Psoas muscle (tissue), 8 donors: ENCODE measurements around the gene SMG6. TPM values are rescaled to one million over a fixed set of nuclear protein-coding genes. Genes with fewer than 3 reads are reported as not detected.
A peak's percentile ranks its signal among the peaks of the same experiment; 100 is the strongest.

Experiments used
- ATAC-seq, 4 donors: fragments of 200-7000 bp; cut with Tn5 transposase; one replicate each; pipeline ENCODE4 v1.9.1; 2020; ENCODE audit warnings: moderate library complexity in 3 of 4, mild to moderate bottlenecking in 2 of 4
- DNase-seq, 2 donors: peaks; one replicate each; pipeline ENCODE4 v3.0.0-alpha.2; 2020
- H3K27ac ChIP-seq: fragments of 200-600 bp; one replicate; pipeline ENCODE4 v1.8.0; 2022
- H3K27me3 ChIP-seq, 3 donors: fragments of 200-600 bp in 1 of 3; one replicate each; pipeline versions ENCODE4 v1.6.1 to v1.8.0; 2013 to 2022; ENCODE audit warnings: low read length in 2 of 3, mild to moderate bottlenecking in 2 of 3, moderate library complexity in 1 of 3; ENCODE audit not compliant: insufficient read depth in 3 of 3
- H3K36me3 ChIP-seq, 2 donors: fragments of 200-600 bp in 1 of 2; one replicate each; pipeline versions ENCODE4 v1.6.1 to v1.8.0; 2013 to 2022; ENCODE audit warnings: low read depth in 1 of 2, mild to moderate bottlenecking in 1 of 2, moderate library complexity in 1 of 2; ENCODE audit not compliant: insufficient read depth in 1 of 2
- H3K4me1 ChIP-seq: fragments of 200-600 bp; one replicate; pipeline ENCODE4 v1.8.0; 2022
- H3K4me3 ChIP-seq: fragments of 200-600 bp; one replicate; pipeline ENCODE4 v1.8.0; 2022; ENCODE audit warnings: mild to moderate bottlenecking
- H3K9me3 ChIP-seq: fragments of 200-600 bp; one replicate; pipeline ENCODE4 v1.8.0; 2022
- CTCF ChIP-seq: fragments of 200-600 bp; IDR thresholded peaks from one replicate; pipeline ENCODE4 v1.8.0; 2022; ENCODE audit warnings: antibody characterized with exemption
- WGBS, 3 donors: extraction: QIAGEN DNeasy Blood & Tissue Kit; methylation state at CpG; one replicate each; pipeline versions ENCODE4 v1.1.6 to v1.1.7; 2013; 5-methylcytosine and 5-hydroxymethylcytosine counted together
- intact Hi-C, 2 donors: fragments of 100-400 bp; cut with DNase I; formaldehyde crosslinking; loops; one replicate each; pipeline versions ENCODE4 v1.11.0 to v1.14.2; 2022
- polyA plus RNA-seq, 3 donors: library from polyadenylated mRNA; stranded (reverse); fragments of 200-250 nt; gene quantifications; one replicate each; pipeline ENCODE4 v1.2.3, GENCODE V29; 2013
- total RNA-seq, 4 donors: library from RNA; stranded (reverse); fragmentation: NEBNext Ultra II Directional in 2 of 4; extraction: Animal tissue kit (Norgen Biotek cat#: 25700) in 2 of 4; gene quantifications; one replicate each; pipeline versions ENCODE4 v1.2.1 to v1.2.4, GENCODE V29; 2021 to 2023
- donor health status: healthy with polysubstance abuse.
- donor health status: DM: no; HTN: no; CAD: no; lungs with moderate emphysema.
- donor health status: Bipolar disorder and iron deficiency.
- donor health status: healthy.
- donor health status: DM: yes; HTN: yes; CAD: no.
- donor health status: DM: no; HTN: no; CAD: no.
- donor health status: DM: no; HTN: no; CAD: no.
- donor health status: DM: yes; HTN: yes; CAD: no.

SMG6 gene
- total and polyA plus RNA-seq, 7 donors: 9.4 to 24.1 (median 16.3) TPM

- H3K4me1 ChIP-seq: peaks cover 81% of the 10 kb centered on the region
- DNase-seq: no peak
- H3K36me3 ChIP-seq: peaks cover 0 to 15% of the 10 kb centered on the region in 2 donors
- ATAC-seq: no peak
- WGBS, 3 donors: 65 to 71% (median 67%) methylated on average over 3 of the region's 3 CpGs
- no peak overlapping the region for H3K4me3 ChIP-seq
- H3K27me3 ChIP-seq: no peaks in the 10 kb centered on the region
- intact Hi-C loops: loop anchor here (5.0 kb wide), 3 partner anchors 58 to 102 kb away; no protein-coding TSS in a partner anchor
- H3K9me3 ChIP-seq: no peaks in the 10 kb centered on the region
- H3K27ac ChIP-seq: peak overlapping the region; percentile 84
- no peak for TF ChIP-seq CTCF
Observed at GRCh38 chr17:2174014-2174413, 129.6 kb downstream of the SMG6 start.

GRCh38 chr17:2172999-2173398 lies 130.6 kb downstream of the SMG6 start:
- peaks cover 72% of the 10 kb centered on the region for H3K4me1 ChIP-seq
- peak; percentile 47 to 83 (median 70) for ATAC-seq
- WGBS, 3 donors: 18 to 31% (median 24%) methylated on average over 1 of the region's 1 CpG
- H3K27ac ChIP-seq: peak overlapping the region; percentile 84
- intact Hi-C loops: loop anchor here (5.0 kb wide), 3 partner anchors 59 to 101 kb away; no protein-coding TSS in a partner anchor
- H3K27me3 ChIP-seq: no peaks in the 10 kb centered on the region
- peaks cover 0 to 17% of the 10 kb centered on the region in 2 donors for H3K36me3 ChIP-seq
- DNase-seq: peak in 1 of 2 donors; percentile 44
- H3K4me3 ChIP-seq: peak overlapping the region; percentile 37
- no peaks in the 10 kb centered on the region for H3K9me3 ChIP-seq
- TF ChIP-seq CTCF: no peak

- ATAC-seq (peak; percentile 64 to 80 (median 76)), DNase-seq (peak; percentile 65 to 78)
- H3K9me3 ChIP-seq: no peaks in the 10 kb centered on the region
- peak overlapping the region; percentile 37 for H3K4me3 ChIP-seq
- H3K27me3 ChIP-seq: no peaks in the 10 kb centered on the region
- peaks cover 0 to 17% of the 10 kb centered on the region in 2 donors for H3K36me3 ChIP-seq
- peak overlapping the region; percentile 84 for H3K27ac ChIP-seq
- intact Hi-C loops: loop anchor here (5.0 kb wide), 3 partner anchors 60 to 100 kb away; no protein-coding TSS in a partner anchor
- 12 to 17% (median 15%) methylated on average over 16 of the region's 16 CpGs for WGBS, 3 donors
- H3K4me1 ChIP-seq: peaks cover 64% of the 10 kb centered on the region
- TF ChIP-seq CTCF: no peak
Observed at GRCh38 chr17:2172077-2172851, 131.3 kb downstream of the SMG6 start.

- peak overlapping the region; percentile 37 for H3K4me3 ChIP-seq
- TF ChIP-seq CTCF: no peak
- peaks cover 0 to 17% of the 10 kb centered on the region in 2 donors for H3K36me3 ChIP-seq
- no peaks in the 10 kb centered on the region for H3K9me3 ChIP-seq
- peak in 2 of 4 donors; percentile 7 to 16 for ATAC-seq
- WGBS, 3 donors: 19 to 22% (median 20%) methylated on average over 6 of the region's 6 CpGs
- H3K27ac ChIP-seq: peak overlapping the region; percentile 84
- H3K27me3 ChIP-seq: no peaks in the 10 kb centered on the region
- peaks cover 60% of the 10 kb centered on the region for H3K4me1 ChIP-seq
- no peak for DNase-seq
- intact Hi-C loops: loop anchor here (5.0 kb wide), 3 partner anchors 61 to 99 kb away; no protein-coding TSS in a partner anchor
Observed at GRCh38 chr17:2171702-2172076, 131.9 kb downstream of the SMG6 start.
